Measurements from ENCODE around the gene SGMS1. TPM values are rescaled to one million over a fixed set of nuclear protein-coding genes. Genes with fewer than 3 reads are reported as not detected.
A peak's percentile ranks its signal among the peaks of the same experiment; 100 is the strongest.
"Not testable (repeated sequence)": the region's sequence is repeated elsewhere in the genome, so short reads cannot be mapped to it uniquely, and the experiment has no call there.

The SGMS1 gene
- total RNA-seq = 10 to 100 TPM; 20.4 to 21.0 TPM

GRCh38 chr10:50623663-50624412 is at the start of gene SGMS1:
Gene SGMS1 (minus strand): TSS chr10:50623956. CDS start chr10:50344114, 279,842 bp downstream.
- Mint-ChIP-seq H3K9me3 (no peaks in the 10 kb centered on the region), H3K4me1 (peaks cover 29% of the 10 kb centered on the region), H3K36me3 (peaks cover 9% of the 10 kb centered on the region), H3K27ac (peak within 1 kb of the TSS; percentile 96), H3K4me3 (peak within 1 kb of the TSS; percentile 88), H3K27me3 (no peaks in the 10 kb centered on the region)
- POLR2A ChIA-PET = interaction anchor here (1.0 to 2.5 kb wide), 6 partner anchors 13 to 80 kb away, joined by 3 to 26 read pairs (median 10); no protein-coding TSS in a partner anchor
- ATAC-seq (ENCODE audit: low read depth) (peak; percentile 50), DNase-seq (peak; percentile 88)

GRCh38 chr10:50672152-50672551 is 48.4 kb upstream of the SGMS1 start:
- Mint-ChIP-seq H3K27ac (peak overlapping the region; percentile 89), H3K4me3 (peak overlapping the region; percentile 28), H3K4me1 (peaks cover 12% of the 10 kb centered on the region), H3K9me3 (peaks cover 17% of the 10 kb centered on the region), H3K36me3 (peaks cover 16% of the 10 kb centered on the region)
- H3K27me3 Mint-ChIP-seq, DNase-seq, POLR2A ChIA-PET: not testable (repeated sequence)
- peak; percentile 93 for ATAC-seq (ENCODE audit: low read depth)

- H3K4me3 Mint-ChIP-seq; ATAC-seq (ENCODE audit: low read depth); H3K27me3 Mint-ChIP-seq; POLR2A ChIA-PET; DNase-seq: not testable (repeated sequence)
- H3K9me3 Mint-ChIP-seq = peaks cover 17% of the 10 kb centered on the region
- peaks cover 12% of the 10 kb centered on the region for H3K4me1 Mint-ChIP-seq
- peaks cover 16% of the 10 kb centered on the region for H3K36me3 Mint-ChIP-seq
- H3K27ac Mint-ChIP-seq = peak overlapping the region; percentile 89
Observed at GRCh38 chr10:50671645-50672044, 47.9 kb upstream of the SGMS1 start.

- H3K4me1 Mint-ChIP-seq = peaks cover 12% of the 10 kb centered on the region
- peaks cover 17% of the 10 kb centered on the region for H3K9me3 Mint-ChIP-seq
- H3K4me3 Mint-ChIP-seq; DNase-seq; POLR2A ChIA-PET; ATAC-seq (ENCODE audit: low read depth); H3K27ac Mint-ChIP-seq; H3K27me3 Mint-ChIP-seq: not testable (repeated sequence)
- peaks cover 16% of the 10 kb centered on the region for H3K36me3 Mint-ChIP-seq
Observed at GRCh38 chr10:50669957-50670356, 46.2 kb upstream of the SGMS1 start.

GRCh38 chr10:50667353-50667752 is 43.6 kb upstream of the SGMS1 start:
- H3K27ac Mint-ChIP-seq; H3K4me3 Mint-ChIP-seq; POLR2A ChIA-PET; H3K27me3 Mint-ChIP-seq; ATAC-seq (ENCODE audit: low read depth); DNase-seq: not testable (repeated sequence)
- Mint-ChIP-seq H3K9me3 (peaks cover 13% of the 10 kb centered on the region), H3K36me3 (peaks cover 14% of the 10 kb centered on the region), H3K4me1 (peaks cover 12% of the 10 kb centered on the region)

GRCh38 chr10:50662420-50662819 is 38.7 kb upstream of the SGMS1 start:
- DNase-seq; H3K36me3 Mint-ChIP-seq; H3K4me3 Mint-ChIP-seq; H3K9me3 Mint-ChIP-seq; H3K4me1 Mint-ChIP-seq; H3K27me3 Mint-ChIP-seq; ATAC-seq (ENCODE audit: low read depth); H3K27ac Mint-ChIP-seq; POLR2A ChIA-PET: not testable (repeated sequence)

GRCh38 chr10:50661563-50661962 is 37.8 kb upstream of the SGMS1 start:
- H3K9me3 Mint-ChIP-seq; H3K27ac Mint-ChIP-seq; ATAC-seq (ENCODE audit: low read depth); H3K36me3 Mint-ChIP-seq; POLR2A ChIA-PET; H3K27me3 Mint-ChIP-seq; H3K4me3 Mint-ChIP-seq; DNase-seq; H3K4me1 Mint-ChIP-seq: not testable (repeated sequence)

GRCh38 chr10:50659865-50660730 is 36.3 kb upstream of the SGMS1 start:
- H3K27me3 Mint-ChIP-seq, H3K36me3 Mint-ChIP-seq, H3K4me1 Mint-ChIP-seq, H3K9me3 Mint-ChIP-seq: not testable (repeated sequence)
- Mint-ChIP-seq H3K4me3 (peak overlapping the region; percentile 88), H3K27ac (peak overlapping the region; percentile 87)
- ATAC-seq (ENCODE audit: low read depth) = peak; percentile 98
- POLR2A ChIA-PET = interaction anchor here (0.6 to 2.0 kb wide), 6 partner anchors 9 to 148 kb away, joined by 3 to 14 read pairs (median 5); partner anchors contain the start of genes ASAH2B and SGMS1
- peak; percentile 72 for DNase-seq

- POLR2A ChIA-PET = interaction anchor here (1.1 to 2.0 kb wide), 3 partner anchors 22 to 37 kb away, joined by 4 to 14 read pairs (median 7); partner anchors contain the start of gene SGMS1
- not testable (repeated sequence) for H3K27me3 Mint-ChIP-seq; H3K36me3 Mint-ChIP-seq; ATAC-seq (ENCODE audit: low read depth); H3K9me3 Mint-ChIP-seq; DNase-seq; H3K4me1 Mint-ChIP-seq
- H3K27ac Mint-ChIP-seq = peak overlapping the region; percentile 87
- peak overlapping the region; percentile 88 for H3K4me3 Mint-ChIP-seq
Observed at GRCh38 chr10:50659016-50659864, 35.5 kb upstream of the SGMS1 start.

- H3K27me3 Mint-ChIP-seq = no peaks in the 10 kb centered on the region
- H3K27ac Mint-ChIP-seq = no peak overlapping the region
- H3K4me1 Mint-ChIP-seq = peaks cover 18% of the 10 kb centered on the region
- H3K9me3 Mint-ChIP-seq = no peaks in the 10 kb centered on the region
- peaks cover 3% of the 10 kb centered on the region for H3K36me3 Mint-ChIP-seq
- POLR2A ChIA-PET = no interaction called here
- DNase-seq = no peak
- ATAC-seq (ENCODE audit: low read depth) = no peak
- H3K4me3 Mint-ChIP-seq = peak overlapping the region; percentile 88
Observed at GRCh38 chr10:50658165-50658564, 34.4 kb upstream of the SGMS1 start.

GRCh38 chr10:50653758-50654157 is 30.0 kb upstream of the SGMS1 start:
- no peaks in the 10 kb centered on the region for H3K27me3 Mint-ChIP-seq
- ATAC-seq (ENCODE audit: low read depth) = no peak
- no peak for DNase-seq
- POLR2A ChIA-PET = interaction anchor here (0.9 to 1.8 kb wide), 2 partner anchors 9 to 29 kb away, joined by 4 to 6 read pairs; no protein-coding TSS in a partner anchor
- H3K9me3 Mint-ChIP-seq = no peaks in the 10 kb centered on the region
- H3K4me1 Mint-ChIP-seq = peaks cover 22% of the 10 kb centered on the region
- no peak overlapping the region for H3K4me3 Mint-ChIP-seq
- peaks cover 3% of the 10 kb centered on the region for H3K36me3 Mint-ChIP-seq
- H3K27ac Mint-ChIP-seq = no peak overlapping the region

- Mint-ChIP-seq H3K9me3 (no peaks in the 10 kb centered on the region), H3K27ac (no peak overlapping the region), H3K36me3 (peaks cover 3% of the 10 kb centered on the region), H3K27me3 (no peaks in the 10 kb centered on the region), H3K4me1 (peaks cover 20% of the 10 kb centered on the region), H3K4me3 (peak overlapping the region; percentile 9)
- POLR2A ChIA-PET = interaction anchor here (0.9 to 1.8 kb wide), 2 partner anchors 9 to 29 kb away, joined by 4 to 6 read pairs; no protein-coding TSS in a partner anchor
- DNase-seq = no peak
- ATAC-seq (ENCODE audit: low read depth) = peak; percentile 77
Observed at GRCh38 chr10:50653142-50653541, 29.4 kb upstream of the SGMS1 start.
